Measurements from ENCODE around the gene SEC24D. TPM values are rescaled to one million over a fixed set of nuclear protein-coding genes. Genes with fewer than 3 reads are reported as not detected.

Gene SEC24D
- total RNA-seq, 1 experiment from 2014 or later: 35.8 TPM

GRCh38 chr4:118817178-118817930, 18.6 kb downstream of the SEC24D start:
- intact Hi-C loops (cut with micrococcal nuclease; ENCODE audit: unreplicated experiment): no loop called here
- CTCF ChIA-PET: no interaction called here

GRCh38 chr4:118816538-118817177, 19.3 kb downstream of the SEC24D start:
- H3K27ac ChIP-seq (ENCODE audit: low read depth, low read length, poor library complexity, severe bottlenecking): no peak overlapping the region
- ChIA-PET CTCF (no interaction called here), POLR2A (ENCODE audit: low non-redundant PET) (no interaction called here)

More at GRCh38 chr4:118817178-118817930, 18.6 kb downstream of the SEC24D start:
- no TSS peak for BruUV-seq (replicated peaks)
- TF ChIP-seq CTCF (conservative IDR thresholded peaks at IDR 0.05; ENCODE audit: low read depth, low read length) (no peak), EZH2 (IDR thresholded peaks at IDR 0.05; ENCODE audit: borderline replicate concordance, low read depth, low read length, poor library complexity, severe bottlenecking) (no peak)
- Histone ChIP-seq H3K27ac (ENCODE audit: low read depth, low read length, poor library complexity, severe bottlenecking) (no peak overlapping the region), H3K27me3 (replicated peaks; ENCODE audit: insufficient read depth, low read depth, low read length, poor library complexity) (no peaks in the 10 kb centered on the region), H3K4me3 (ENCODE audit: low read depth, low read length, poor library complexity, severe bottlenecking) (no peak overlapping the region), H3K4me1 (ENCODE audit: insufficient read depth, low read length, poor library complexity, severe bottlenecking) (peaks cover 2% of the 10 kb centered on the region), H3K9me3 (ENCODE audit: low read depth, low read length, poor library complexity, severe bottlenecking) (no peaks in the 10 kb centered on the region), H3K36me3 (ENCODE audit: insufficient read depth, low read length, poor library complexity, severe bottlenecking) (peaks cover 38% of the 10 kb centered on the region)
- POLR2A ChIA-PET (ENCODE audit: low non-redundant PET): interaction anchor here (0.6 kb wide), 1 partner anchor 25 kb away, joined by 3 read pairs; no protein-coding TSS in a partner anchor
- no peak for DNase-seq (ENCODE audit: low spot score)

GRCh38 chr4:118814891-118815290, 21.0 kb downstream of the SEC24D start:
- TF ChIP-seq CTCF (conservative IDR thresholded peaks at IDR 0.05; ENCODE audit: low read depth, low read length): no peak
- TF ChIP-seq EZH2 (IDR thresholded peaks at IDR 0.05; ENCODE audit: borderline replicate concordance, low read depth, low read length, poor library complexity, severe bottlenecking): no peak
- H3K9me3 ChIP-seq (ENCODE audit: low read depth, low read length, poor library complexity, severe bottlenecking): no peaks in the 10 kb centered on the region
- BruUV-seq (replicated peaks): no TSS peak
- no peak overlapping the region for H3K4me3 ChIP-seq (ENCODE audit: low read depth, low read length, poor library complexity, severe bottlenecking)
- intact Hi-C loops (cut with micrococcal nuclease; ENCODE audit: unreplicated experiment): no loop called here
- peaks cover 43% of the 10 kb centered on the region for H3K36me3 ChIP-seq (ENCODE audit: insufficient read depth, low read length, poor library complexity, severe bottlenecking)
- peaks cover 25% of the 10 kb centered on the region for H3K4me1 ChIP-seq (ENCODE audit: insufficient read depth, low read length, poor library complexity, severe bottlenecking)
- no peak for DNase-seq (ENCODE audit: low spot score)
- ChIA-PET POLR2A (ENCODE audit: low non-redundant PET) (no interaction called here), CTCF (no interaction called here)
- H3K27ac ChIP-seq (ENCODE audit: low read depth, low read length, poor library complexity, severe bottlenecking): no peak overlapping the region
- no peaks in the 10 kb centered on the region for H3K27me3 ChIP-seq (replicated peaks; ENCODE audit: insufficient read depth, low read depth, low read length, poor library complexity)

More at GRCh38 chr4:118816538-118817177, 19.3 kb downstream of the SEC24D start:
- Histone ChIP-seq H3K36me3 (ENCODE audit: insufficient read depth, low read length, poor library complexity, severe bottlenecking) (peaks cover 43% of the 10 kb centered on the region), H3K4me3 (ENCODE audit: low read depth, low read length, poor library complexity, severe bottlenecking) (no peak overlapping the region), H3K27me3 (replicated peaks; ENCODE audit: insufficient read depth, low read depth, low read length, poor library complexity) (no peaks in the 10 kb centered on the region), H3K4me1 (ENCODE audit: insufficient read depth, low read length, poor library complexity, severe bottlenecking) (peaks cover 9% of the 10 kb centered on the region), H3K9me3 (ENCODE audit: low read depth, low read length, poor library complexity, severe bottlenecking) (no peaks in the 10 kb centered on the region)
- intact Hi-C loops (cut with micrococcal nuclease; ENCODE audit: unreplicated experiment): no loop called here
- no TSS peak for BruUV-seq (replicated peaks)
- TF ChIP-seq EZH2 (IDR thresholded peaks at IDR 0.05; ENCODE audit: borderline replicate concordance, low read depth, low read length, poor library complexity, severe bottlenecking): no peak
- TF ChIP-seq CTCF (conservative IDR thresholded peaks at IDR 0.05; ENCODE audit: low read depth, low read length): no peak
- DNase-seq (ENCODE audit: low spot score): no peak

Measured in A673 (cell line).